GM12864 (cell line): ENCODE measurements around the gene DDRGK1.
"Not testable (repeated sequence)": the region's sequence is repeated elsewhere in the genome, so short reads cannot be mapped to it uniquely, and the experiment has no call there.

Experiments used
- DNase-seq: peaks from one replicate; pipeline ENCODE4 v3.0.0-alpha.2; 2011; ENCODE audit warnings: low read depth
- H3K4me3 ChIP-seq: 2 replicates; pipeline ENCODE4 v1.5.1; 2011; ENCODE audit warnings: mild to moderate bottlenecking, low read depth, low read length, control low read depth
- TF ChIP-seq, protein P1 (sequence below): IDR thresholded peaks from 2 replicates; pipeline ENCODE4 v1.5.1; 2011; ENCODE audit warnings: low read depth, mild to moderate bottlenecking, moderate library complexity, low read length, control low read depth, inconsistent platforms; ENCODE audit errors: missing control alignments

Gene DDRGK1

DNA sequence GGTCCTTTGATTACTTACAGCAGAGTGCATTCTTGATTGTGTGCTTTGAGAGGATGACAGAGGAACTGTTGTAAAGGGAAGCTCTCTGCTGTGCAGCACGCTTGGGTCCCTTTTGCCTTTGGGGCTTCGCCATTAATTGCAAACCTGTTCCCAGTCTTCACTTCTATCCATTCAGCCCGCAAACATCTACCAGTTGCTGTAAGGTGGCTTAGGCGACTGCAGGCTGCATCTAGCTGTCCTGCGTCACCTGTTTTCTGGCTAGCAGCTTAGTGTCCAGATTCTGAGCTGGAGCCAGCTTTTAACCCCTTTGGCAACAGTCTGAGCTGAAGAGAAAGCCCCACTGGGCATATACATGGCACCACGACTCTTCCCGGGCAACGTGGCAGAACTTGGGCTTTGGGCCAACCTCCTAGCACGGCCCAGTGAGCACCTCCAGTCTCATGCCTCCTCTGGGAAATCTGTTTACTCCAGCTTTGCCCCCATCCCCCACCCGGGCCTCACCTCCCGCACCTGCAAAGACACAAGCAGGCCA is 42.3 kb downstream of the DDRGK1 start:
- H3K4me3 ChIP-seq: no peak overlapping the region
- TF ChIP-seq, protein P1, sequence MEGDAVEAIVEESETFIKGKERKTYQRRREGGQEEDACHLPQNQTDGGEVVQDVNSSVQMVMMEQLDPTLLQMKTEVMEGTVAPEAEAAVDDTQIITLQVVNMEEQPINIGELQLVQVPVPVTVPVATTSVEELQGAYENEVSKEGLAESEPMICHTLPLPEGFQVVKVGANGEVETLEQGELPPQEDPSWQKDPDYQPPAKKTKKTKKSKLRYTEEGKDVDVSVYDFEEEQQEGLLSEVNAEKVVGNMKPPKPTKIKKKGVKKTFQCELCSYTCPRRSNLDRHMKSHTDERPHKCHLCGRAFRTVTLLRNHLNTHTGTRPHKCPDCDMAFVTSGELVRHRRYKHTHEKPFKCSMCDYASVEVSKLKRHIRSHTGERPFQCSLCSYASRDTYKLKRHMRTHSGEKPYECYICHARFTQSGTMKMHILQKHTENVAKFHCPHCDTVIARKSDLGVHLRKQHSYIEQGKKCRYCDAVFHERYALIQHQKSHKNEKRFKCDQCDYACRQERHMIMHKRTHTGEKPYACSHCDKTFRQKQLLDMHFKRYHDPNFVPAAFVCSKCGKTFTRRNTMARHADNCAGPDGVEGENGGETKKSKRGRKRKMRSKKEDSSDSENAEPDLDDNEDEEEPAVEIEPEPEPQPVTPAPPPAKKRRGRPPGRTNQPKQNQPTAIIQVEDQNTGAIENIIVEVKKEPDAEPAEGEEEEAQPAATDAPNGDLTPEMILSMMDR: no peak
- no peak for DNase-seq

DNA sequence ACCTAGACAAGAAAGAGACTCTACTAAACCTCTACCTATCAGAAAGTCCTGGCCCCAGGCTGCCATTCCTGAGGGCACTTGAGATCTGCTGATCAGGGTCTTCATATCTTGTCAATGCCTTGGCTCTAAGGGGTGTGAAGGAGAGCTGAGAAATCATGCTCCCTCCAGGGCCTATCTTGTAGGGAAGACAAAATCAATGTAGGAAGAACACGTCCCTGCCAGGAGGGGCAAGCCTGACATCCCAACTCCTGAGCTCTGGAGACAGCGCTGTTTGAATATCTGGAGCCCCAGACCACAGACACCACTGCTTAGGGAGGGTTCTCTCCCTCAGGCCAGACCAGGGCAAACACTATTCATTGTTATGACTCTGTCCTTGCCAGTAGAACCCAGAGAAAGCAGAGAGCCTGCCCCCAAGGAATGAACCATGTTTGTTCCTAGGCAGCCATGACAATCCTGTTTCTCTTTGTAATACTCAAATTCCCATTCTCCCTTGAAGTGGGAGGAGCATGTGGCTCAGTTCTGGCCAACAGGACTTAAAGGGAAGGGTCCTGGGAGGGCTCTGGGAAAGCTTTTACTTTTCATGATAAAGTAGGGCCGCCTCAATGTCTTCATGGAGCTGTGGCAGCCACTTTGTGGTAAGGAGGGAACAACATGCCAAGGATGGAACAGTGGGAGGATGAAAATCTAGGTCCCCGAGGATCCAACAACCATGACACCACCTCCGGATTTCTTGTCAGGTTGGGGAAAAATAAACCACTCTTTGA is 43.0 kb downstream of the DDRGK1 start:
- TF ChIP-seq, protein P1: no peak
- H3K4me3 ChIP-seq: no peak overlapping the region
- DNase-seq: no peak

DNA sequence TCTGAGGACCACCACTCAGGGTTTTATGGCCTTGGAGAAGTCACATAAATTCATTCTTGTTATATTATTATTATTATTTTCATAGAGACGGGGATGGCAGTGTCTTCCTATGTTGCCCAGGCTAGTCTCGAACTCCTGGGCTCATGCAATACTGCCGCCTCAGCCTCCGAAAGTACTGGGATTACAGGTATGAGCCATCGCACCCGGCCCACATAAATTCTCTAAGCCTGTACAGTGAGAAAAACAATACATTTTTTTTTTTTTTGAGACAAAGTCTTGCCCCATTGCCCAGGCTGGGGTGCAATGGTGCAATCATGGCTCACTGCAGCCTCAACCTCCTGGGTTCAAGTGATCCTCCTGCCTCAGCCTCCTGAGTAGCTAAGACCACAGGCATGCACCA is 44.1 kb downstream of the DDRGK1 start:
- peak overlapping the region; percentile 88; the same call in 1 of the 2 replicates for H3K4me3 ChIP-seq
- DNase-seq: no peak
- TF ChIP-seq, protein P1: no peak

DNA sequence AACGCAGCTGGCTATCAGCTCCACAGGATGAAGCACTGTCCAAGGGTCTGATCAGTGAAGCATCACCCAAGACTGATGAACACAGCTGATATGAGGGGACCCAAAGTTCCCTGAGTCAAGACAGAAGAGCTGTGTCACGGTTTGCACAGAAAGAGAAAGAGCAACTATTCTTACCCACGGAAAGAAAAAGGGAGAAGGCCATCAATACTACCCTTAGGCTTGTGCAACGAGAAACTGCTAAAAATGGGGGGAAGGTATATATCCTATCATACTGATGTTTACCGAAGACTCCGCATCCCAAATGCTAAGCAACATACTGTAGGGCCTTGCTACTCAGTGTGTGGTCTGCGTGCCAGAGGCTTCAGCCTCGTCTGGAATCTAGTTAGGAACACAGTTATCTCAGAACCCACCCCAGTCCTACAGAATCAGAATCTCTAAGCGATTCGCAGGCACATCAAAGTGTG is 45.5 kb downstream of the DDRGK1 start:
- H3K4me3 ChIP-seq: peak overlapping the region; percentile 88
- DNase-seq: no peak
- TF ChIP-seq, protein P1: no peak

DNA sequence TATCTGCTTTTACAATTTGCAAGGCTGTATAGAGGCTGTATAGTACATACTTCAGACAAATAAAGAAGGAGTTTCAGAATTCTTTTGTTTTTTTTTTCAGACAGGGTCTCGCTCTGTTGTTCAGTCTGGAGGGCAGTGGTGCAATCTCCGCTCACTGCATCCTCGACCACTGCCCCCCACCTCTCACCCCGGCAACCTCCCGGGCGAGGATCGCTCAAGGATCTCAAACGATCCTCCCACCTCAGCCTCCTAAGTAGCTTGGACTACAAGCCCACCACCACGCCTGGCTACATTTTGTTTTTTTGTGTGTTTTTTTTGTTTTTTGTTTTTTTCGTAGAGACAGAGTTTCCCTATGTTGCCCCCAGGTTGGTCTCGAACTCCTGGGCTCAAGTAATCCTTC is 46.7 kb downstream of the DDRGK1 start:
- no peak for DNase-seq
- peak overlapping the region; percentile 88 for H3K4me3 ChIP-seq
- TF ChIP-seq, protein P1: no peak

DNA sequence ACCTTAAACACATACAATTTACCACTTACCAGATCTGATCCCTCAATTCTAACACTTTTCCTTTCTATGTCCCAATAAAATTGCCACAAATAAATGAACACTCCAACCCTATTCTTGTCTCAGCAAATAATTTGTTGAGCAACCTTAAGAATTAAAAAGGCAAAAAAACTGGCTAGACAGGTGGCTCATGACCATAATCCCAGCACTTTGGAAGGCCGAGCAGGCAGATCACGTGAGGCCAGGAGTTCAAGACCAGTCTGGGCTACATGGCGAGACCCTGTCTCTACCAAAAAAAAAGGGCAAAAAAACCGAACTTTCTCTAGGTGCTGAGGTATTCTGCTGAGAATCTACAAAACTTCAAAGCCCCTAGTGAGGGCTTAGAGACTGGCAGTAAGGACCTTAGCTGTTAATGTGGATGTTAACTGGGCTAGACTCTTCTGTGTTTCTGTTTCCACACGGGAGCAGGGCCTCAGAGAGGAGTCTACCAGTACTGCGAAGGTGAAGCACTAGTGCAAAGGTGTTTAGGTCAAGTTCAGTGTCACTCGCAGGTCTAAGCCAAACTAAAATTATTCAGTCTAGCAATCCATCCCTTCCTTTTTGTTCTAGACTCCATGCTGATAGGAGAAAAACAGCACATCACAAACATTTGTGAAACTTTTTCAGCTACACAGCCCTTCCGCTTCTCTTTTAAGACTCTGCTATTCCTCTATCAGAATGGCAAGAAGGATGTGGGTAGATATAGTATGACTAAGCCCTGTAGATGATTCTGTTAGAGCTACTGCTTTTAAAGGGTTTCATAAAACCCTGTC is 47.5 kb downstream of the DDRGK1 start:
- TF ChIP-seq, protein P1: no peak
- DNase-seq: peak; percentile 31
- H3K4me3 ChIP-seq: peak overlapping the region; percentile 88

DNA sequence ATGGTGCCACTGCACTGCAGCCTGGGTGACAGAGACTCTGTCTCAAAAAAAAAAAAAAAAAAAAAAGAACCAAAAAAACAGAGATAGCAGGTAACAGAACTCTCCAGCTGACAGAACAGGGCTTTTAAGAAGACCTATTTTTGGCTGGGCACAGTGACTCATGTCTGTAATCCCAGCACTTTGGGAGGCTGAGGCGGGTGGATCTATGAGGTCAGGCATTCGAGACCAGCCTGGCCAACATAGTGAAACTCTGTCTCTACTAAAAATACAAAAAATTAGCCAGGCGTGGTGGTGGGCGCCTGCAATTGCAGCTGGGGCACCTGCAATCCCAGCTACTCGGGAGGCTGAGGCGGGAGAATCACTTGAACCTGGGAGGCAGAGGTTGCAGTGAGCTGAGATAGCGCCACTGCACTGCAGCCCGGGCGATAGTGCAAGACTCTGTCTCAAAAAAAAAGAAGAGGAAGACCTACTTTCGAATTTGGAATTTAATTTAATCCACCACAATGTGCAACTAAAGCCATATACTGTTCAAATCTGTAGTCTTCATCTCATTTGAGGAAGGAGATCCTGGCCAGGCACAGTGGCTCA is 52.3 kb downstream of the DDRGK1 start:
- not testable (repeated sequence) for H3K4me3 ChIP-seq, DNase-seq
